T-helper 17 cell (primary cell): ENCODE data around the gene POLE4. TPM values are rescaled to one million over a fixed set of nuclear protein-coding genes. Genes with fewer than 3 reads are reported as not detected.

Experiments
- total RNA-seq, 4 donors: library from RNA in 2 of 4; stranded (reverse) in 2 of 4; gene quantifications; one replicate each; pipeline ENCODE4 v1.2.3 and lab custom pipeline; 2022 to 2026

POLE4 gene
- total RNA-seq, 2 donors from 2014 or later: 27.4 to 39.4 TPM

Other genes with a start within 250 kb of the POLE4 start
- gene HK2, start 124.5 kb upstream of the POLE4 start, total RNA-seq: 10 to 100 TPM; 11.3 to 13.3 TPM
- not detected for gene TACR1, start 240.9 kb downstream of the POLE4 start, total RNA-seq